CD14-positive monocyte (primary cell): ENCODE measurements around the gene CRACDL. TPM values are rescaled to one million over a fixed set of nuclear protein-coding genes. Genes with fewer than 3 reads are reported as not detected.

Experiments used
- DNase-seq, 3 donors: peaks; one replicate each; pipeline ENCODE4 v3.0.0-alpha.2; 2011 to 2022
- H2AFZ ChIP-seq: 2 replicates; pipeline ENCODE4 v1.6.0; 2012; ENCODE audit warnings: mild to moderate bottlenecking, low read depth, low read length, inconsistent platforms; ENCODE audit not compliant: insufficient read depth, poor library complexity, severe bottlenecking
- H3K27ac ChIP-seq, 2 donors: 1 replicate in 1 of 2; 2 replicates in 1 of 2; pipeline ENCODE4 v1.5.1; 2012 to 2013; ENCODE audit warnings: low read length in 2 of 2, control low read depth in 1 of 2, inconsistent platforms in 1 of 2, low read depth in 1 of 2, mild to moderate bottlenecking in 1 of 2
- H3K27me3 ChIP-seq, 2 donors: one replicate each; pipeline versions ENCODE4 v1.6.0 to v1.6.1; 2011 to 2013; ENCODE audit warnings: low read length in 2 of 2; ENCODE audit not compliant: control insufficient read depth in 2 of 2, insufficient read depth in 2 of 2
- H3K36me3 ChIP-seq, 2 donors: replicated peaks in 1 of 2; 1 replicate in 1 of 2; 2 replicates in 1 of 2; pipeline versions ENCODE4 v1.5.1 to v1.6.1; 2012 to 2013; ENCODE audit warnings: low read length in 2 of 2, control low read depth in 1 of 2, inconsistent platforms in 1 of 2, mild to moderate bottlenecking in 1 of 2; ENCODE audit not compliant: insufficient read depth in 2 of 2, control insufficient read depth in 1 of 2
- H3K4me1 ChIP-seq, 2 donors: 1 replicate in 1 of 2; 2 replicates in 1 of 2; pipeline versions ENCODE4 v1.5.1 to v1.6.1; 2012 to 2013; ENCODE audit warnings: low read length in 2 of 2, control low read depth in 1 of 2, inconsistent platforms in 1 of 2, mild to moderate bottlenecking in 1 of 2, moderate library complexity in 1 of 2; ENCODE audit not compliant: insufficient read depth in 2 of 2, control insufficient read depth in 1 of 2
- H3K4me2 ChIP-seq: replicated peaks from 2 replicates; pipeline ENCODE3; 2012; ENCODE audit warnings: low read length, moderate library complexity, mild to moderate bottlenecking; ENCODE audit not compliant: poor library complexity, severe bottlenecking; ENCODE audit errors: extremely low read depth
- H3K4me3 ChIP-seq, 3 experiments: fragments of 200-600 bp in 1 of 3; sonication (generic) in 1 of 3; replicated peaks in 1 of 3; 1 replicate in 2 of 3; 2 replicates in 1 of 3; pipeline ENCODE4 v1.5.1; 2011 to 2013; ENCODE audit warnings: low read length in 3 of 3, mild to moderate bottlenecking in 3 of 3, control low read depth in 2 of 3, low read depth in 2 of 3, inconsistent platforms in 1 of 3, moderate library complexity in 1 of 3
- H3K79me2 ChIP-seq: 2 replicates; pipeline ENCODE4 v1.6.0; 2012; ENCODE audit warnings: mild to moderate bottlenecking, control low read depth, inconsistent platforms, low read length, moderate library complexity; ENCODE audit not compliant: insufficient read depth
- H3K9ac ChIP-seq: 2 replicates; pipeline ENCODE4 v1.6.0; 2017; ENCODE audit warnings: low read length, mild to moderate bottlenecking; ENCODE audit not compliant: insufficient read depth, poor library complexity, severe bottlenecking
- H3K9me3 ChIP-seq, 2 donors: replicated peaks in 1 of 2; 1 replicate in 1 of 2; 2 replicates in 1 of 2; pipeline versions ENCODE4 v1.5.1 to v1.6.1; 2012 to 2013; ENCODE audit warnings: low read length in 2 of 2, control low read depth in 1 of 2; ENCODE audit not compliant: control insufficient read depth in 1 of 2, insufficient read depth in 1 of 2
- H4K20me1 ChIP-seq: 2 replicates; pipeline ENCODE4 v1.6.0; 2012; ENCODE audit warnings: mild to moderate bottlenecking, low read length, control low read depth, moderate library complexity; ENCODE audit not compliant: insufficient read depth
- H3K27ac Mint-ChIP-seq, 7 donors: one replicate each; pipeline ENCODE4 v1.8.0; 2020; ENCODE audit warnings: mild to moderate bottlenecking in 7 of 7, mixed read lengths in 7 of 7, moderate library complexity in 6 of 7, inconsistent platforms in 2 of 7
- H3K27me3 Mint-ChIP-seq, 3 donors: one replicate each; pipeline ENCODE4 v1.8.0; 2021 to 2022; ENCODE audit warnings: low read depth in 3 of 3, mild to moderate bottlenecking in 3 of 3, mixed read lengths in 3 of 3, moderate library complexity in 3 of 3, inconsistent platforms in 1 of 3
- H3K36me3 Mint-ChIP-seq, 2 donors: one replicate each; pipeline ENCODE4 v1.8.0; 2020; ENCODE audit warnings: mixed read lengths in 2 of 2, inconsistent platforms in 1 of 2, mild to moderate bottlenecking in 1 of 2
- H3K4me1 Mint-ChIP-seq: one replicate; pipeline ENCODE4 v1.8.0; 2020; ENCODE audit warnings: mild to moderate bottlenecking, mixed read lengths
- H3K4me3 Mint-ChIP-seq, 2 donors: one replicate each; pipeline ENCODE4 v1.8.0; 2020; ENCODE audit warnings: mild to moderate bottlenecking in 2 of 2, mixed read lengths in 2 of 2, moderate library complexity in 1 of 2
- H3K9me3 Mint-ChIP-seq, 7 donors: one replicate each; pipeline ENCODE4 v1.8.0; 2020 to 2022; ENCODE audit warnings: mixed read lengths in 7 of 7, mild to moderate bottlenecking in 6 of 7, moderate library complexity in 6 of 7, inconsistent platforms in 2 of 7
- CTCF ChIP-seq: fragments of 200-600 bp; IDR thresholded peaks from one replicate; pipeline ENCODE4 v1.8.0; 2022; ENCODE audit warnings: antibody characterized with exemption, mild to moderate bottlenecking
- WGBS: methylation state at CpG from one replicate; pipeline ENCODE4 v1.1.5; 2013; ENCODE audit warnings: missing lambda C conversion rate; ENCODE audit not compliant: insufficient coverage; 5-methylcytosine and 5-hydroxymethylcytosine counted together
- intact Hi-C, 2 donors: fragments of 100-400 bp; cut with micrococcal nuclease; formaldehyde crosslinking; loops; one replicate each; pipeline versions ENCODE4 v1.15.0 to v1.15.1; 2023
- polyA plus RNA-seq, 3 donors: library from polyadenylated mRNA; depleted of rRNA in 1 of 3; unstranded in 2 of 3; stranded (reverse) in 1 of 3; fragments of 300-500 nt in 2 of 3; fragments of >200 nt in 1 of 3; fragmentation: Illumina TruSeq in 2 of 3; gene quantifications; 1 replicate in 2 of 3; 2 replicates in 1 of 3; pipeline ENCODE4 v1.2.3, GENCODE V29; 2012 to 2021

CRACDL gene
- polyA plus RNA-seq, 3 donors, result 0.12 to 0.35 (median 0.28) TPM

GRCh38 chr2:98876741-98877140 is 59.3 kb downstream of the CRACDL start:
- Histone ChIP-seq H3K36me3 (no peaks in the 10 kb centered on the region), H4K20me1 (no peaks in the 10 kb centered on the region), H3K4me2 (no peak overlapping the region), H2AFZ (no peak overlapping the region), H3K27me3 (no peaks in the 10 kb centered on the region), H3K9me3 (no peaks in the 10 kb centered on the region), H3K27ac (no peak overlapping the region), H3K79me2 (no peaks in the 10 kb centered on the region), H3K4me1 (no peaks in the 10 kb centered on the region), H3K4me3 (no peak overlapping the region), H3K9ac (no peak overlapping the region)
- Mint-ChIP-seq H3K36me3 (no peaks in the 10 kb centered on the region), H3K27me3 (peaks cover 0 to 7% (median 4%) of the 10 kb centered on the region in 3 donors), H3K4me1 (no peaks in the 10 kb centered on the region), H3K27ac (no peak overlapping the region), H3K9me3 (peaks cover 0 to 2% (median 0%) of the 10 kb centered on the region in 7 donors), H3K4me3 (no peak overlapping the region)
- DNase-seq, result no peak
- WGBS, result 94% methylated on average over 2 of the region's 3 CpGs
- intact Hi-C loops, result no loop called here
- no peak for TF ChIP-seq CTCF

DNA sequence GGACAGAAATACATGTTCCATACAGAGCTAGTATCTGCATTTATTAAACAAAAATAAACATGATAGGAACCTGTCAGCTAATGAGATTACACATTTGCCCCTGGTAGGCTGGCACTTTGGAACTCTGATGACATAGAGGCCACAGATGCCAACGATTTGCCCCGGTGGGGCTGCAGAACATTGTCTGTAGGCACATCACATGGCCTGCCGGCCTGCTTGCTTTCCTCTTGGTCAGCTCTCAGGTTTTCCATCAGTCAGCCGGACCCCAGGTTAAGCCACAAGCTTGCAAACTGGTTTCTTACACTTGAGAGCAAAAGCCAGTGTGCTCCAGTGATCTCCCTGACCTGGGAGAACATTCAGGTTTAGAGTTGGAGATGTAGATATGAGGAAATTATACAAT is 60.3 kb downstream of the CRACDL start:
- Mint-ChIP-seq H3K27ac (no peak overlapping the region), H3K4me3 (no peak overlapping the region), H3K27me3 (peaks cover 0 to 7% (median 4%) of the 10 kb centered on the region in 3 donors), H3K36me3 (no peaks in the 10 kb centered on the region), H3K9me3 (no peaks in the 10 kb centered on the region), H3K4me1 (no peaks in the 10 kb centered on the region)
- no peaks in the 10 kb centered on the region for H3K79me2 ChIP-seq
- H3K4me2 ChIP-seq, result no peak overlapping the region
- no peaks in the 10 kb centered on the region for H3K9me3 ChIP-seq
- no peak overlapping the region for H2AFZ ChIP-seq
- no peak for TF ChIP-seq CTCF
- no peaks in the 10 kb centered on the region for H3K27me3 ChIP-seq
- H3K27ac ChIP-seq, result no peak overlapping the region
- H3K9ac ChIP-seq, result no peak overlapping the region
- H3K4me3 ChIP-seq, result no peak overlapping the region
- WGBS, result 87% methylated on average over 4 of the region's 4 CpGs
- H4K20me1 ChIP-seq, result no peaks in the 10 kb centered on the region
- H3K4me1 ChIP-seq, result no peaks in the 10 kb centered on the region
- H3K36me3 ChIP-seq, result no peaks in the 10 kb centered on the region
- intact Hi-C loops, result no loop called here
- no peak for DNase-seq
